Measurements from ENCODE around the gene LTBP2. TPM values are rescaled to one million over a fixed set of nuclear protein-coding genes. Genes with fewer than 3 reads are reported as not detected.

The LTBP2 gene
- total and polyA plus RNA-seq, 2 of the 13 experiments (the other 11 are each of a cell fraction or from before 2014, with no cell fraction given): 0.20 to 0.41 TPM

GRCh38 chr14:74459289-74459946 lies 152.6 kb downstream of the LTBP2 start (continued):
- TF ChIP-seq RBFOX2 (IDR thresholded peaks at IDR 0.05; ENCODE audit: low read depth, low read length): no peak
- TF ChIP-seq ZNF10 (CRISPR knock-in tag; IDR thresholded peaks at IDR 0.05; ENCODE audit: borderline replicate concordance, low read depth): no peak
- no peak for TF ChIP-seq ZNF274 (CRISPR knock-in tag; IDR thresholded peaks at IDR 0.05)
- no peak for TF ChIP-seq POLR2A (IDR thresholded peaks at IDR 0.05; ENCODE audit: insufficient read depth in 1 of 2, low read depth in 2 of 2, low read length in 2 of 2)
- no peak for TF ChIP-seq THRA (CRISPR knock-in tag; IDR thresholded peaks at IDR 0.05; ENCODE audit: borderline replicate concordance)
- peak; percentile 78 for TF ChIP-seq FOSL2 (CRISPR knock-in tag; IDR thresholded peaks at IDR 0.05)
- TF ChIP-seq FOXC1 (CRISPR knock-in tag; IDR thresholded peaks at IDR 0.05; ENCODE audit: borderline replicate concordance): no peak
- no peak for TF ChIP-seq KAT8 (CRISPR knock-in tag; IDR thresholded peaks at IDR 0.05)
- no peak for TF ChIP-seq SKIL (CRISPR knock-in tag; IDR thresholded peaks at IDR 0.05; ENCODE audit: borderline replicate concordance)
- no peak for TF ChIP-seq RFX5 (IDR thresholded peaks at IDR 0.05; ENCODE audit: low read depth, low read length)
- no peak for TF ChIP-seq U2AF1 (optimal IDR thresholded peaks at IDR 0.05; ENCODE audit: low read depth, low read length)
- no peak for TF ChIP-seq ZNF790 (CRISPR knock-in tag; IDR thresholded peaks at IDR 0.05; ENCODE audit: borderline replicate concordance)
- no peak for TF ChIP-seq KDM2A (CRISPR knock-in tag; IDR thresholded peaks at IDR 0.05; ENCODE audit: borderline replicate concordance, low read depth)
- TF ChIP-seq MED1 (CRISPR knock-in tag; IDR thresholded peaks at IDR 0.05): no peak
- no peak for TF ChIP-seq ZNF781 (CRISPR knock-in tag; IDR thresholded peaks at IDR 0.05; ENCODE audit: borderline replicate concordance, not compliant biosample characterization)
- TF ChIP-seq HNF4G (IDR thresholded peaks at IDR 0.05; ENCODE audit: borderline replicate concordance, low read depth, low read length): no peak
- no peak for TF ChIP-seq HNF4G (CRISPR knock-in tag; IDR thresholded peaks at IDR 0.05; ENCODE audit: borderline replicate concordance, low read depth)

All from HepG2 (cell line).